HG03460 (cell line): ENCODE results near the gene HMOX1.

Experiments
- ATAC-seq: cut with Tn5 transposase; IDR thresholded peaks from one replicate; pipeline ENCODE4 v1.9.1; 2021; ENCODE audit not compliant: unreplicated experiment

Gene HMOX1

DNA sequence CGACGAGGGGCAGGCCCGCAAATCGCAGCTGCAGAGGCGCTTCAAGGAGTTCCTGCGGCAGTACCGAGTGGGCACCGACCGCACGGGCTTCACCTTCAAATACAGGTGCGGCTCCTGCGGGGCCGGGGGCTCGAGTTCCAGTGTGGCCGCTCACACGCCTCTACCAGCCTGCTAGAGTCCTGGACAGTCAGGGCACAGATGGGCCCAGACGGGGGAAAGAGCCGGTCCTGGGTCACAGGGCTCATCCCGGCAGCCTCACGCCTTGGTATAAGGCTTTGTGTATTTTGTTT is 19.6 kb downstream of the HMOX1 start:
- ATAC-seq, result no peak

DNA sequence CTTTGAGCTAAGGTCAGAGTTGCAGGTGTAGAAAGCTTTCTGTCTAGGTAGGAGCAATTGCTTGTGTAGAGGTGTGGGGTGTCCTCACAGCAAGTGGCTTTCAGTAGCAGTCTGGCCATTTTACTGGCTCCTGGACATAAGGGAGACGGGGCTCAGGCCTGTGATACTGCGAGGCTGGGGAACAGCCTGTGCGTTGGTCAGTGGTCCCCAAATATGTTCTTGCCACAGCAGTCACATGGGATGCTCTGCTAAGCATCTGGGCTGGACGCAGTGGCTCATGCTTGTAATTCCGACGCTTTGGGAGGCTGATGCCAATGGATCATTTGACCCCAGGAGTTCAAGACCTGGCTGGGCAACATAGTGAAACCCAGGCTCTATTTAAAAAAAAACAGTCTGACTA is 21.0 kb downstream of the HMOX1 start:
- no peak for ATAC-seq

GRCh38 chr22:35403356-35403755 is 22.5 kb downstream of the HMOX1 start:
- no peak for ATAC-seq

GRCh38 chr22:35404176-35404575 is 23.3 kb downstream of the HMOX1 start:
- no peak for ATAC-seq

GRCh38 chr22:35406443-35406842 is 25.5 kb downstream of the HMOX1 start:
- ATAC-seq, result no peak

- ATAC-seq, result no peak
Observed at GRCh38 chr22:35407362-35407761, 26.5 kb downstream of the HMOX1 start.

DNA sequence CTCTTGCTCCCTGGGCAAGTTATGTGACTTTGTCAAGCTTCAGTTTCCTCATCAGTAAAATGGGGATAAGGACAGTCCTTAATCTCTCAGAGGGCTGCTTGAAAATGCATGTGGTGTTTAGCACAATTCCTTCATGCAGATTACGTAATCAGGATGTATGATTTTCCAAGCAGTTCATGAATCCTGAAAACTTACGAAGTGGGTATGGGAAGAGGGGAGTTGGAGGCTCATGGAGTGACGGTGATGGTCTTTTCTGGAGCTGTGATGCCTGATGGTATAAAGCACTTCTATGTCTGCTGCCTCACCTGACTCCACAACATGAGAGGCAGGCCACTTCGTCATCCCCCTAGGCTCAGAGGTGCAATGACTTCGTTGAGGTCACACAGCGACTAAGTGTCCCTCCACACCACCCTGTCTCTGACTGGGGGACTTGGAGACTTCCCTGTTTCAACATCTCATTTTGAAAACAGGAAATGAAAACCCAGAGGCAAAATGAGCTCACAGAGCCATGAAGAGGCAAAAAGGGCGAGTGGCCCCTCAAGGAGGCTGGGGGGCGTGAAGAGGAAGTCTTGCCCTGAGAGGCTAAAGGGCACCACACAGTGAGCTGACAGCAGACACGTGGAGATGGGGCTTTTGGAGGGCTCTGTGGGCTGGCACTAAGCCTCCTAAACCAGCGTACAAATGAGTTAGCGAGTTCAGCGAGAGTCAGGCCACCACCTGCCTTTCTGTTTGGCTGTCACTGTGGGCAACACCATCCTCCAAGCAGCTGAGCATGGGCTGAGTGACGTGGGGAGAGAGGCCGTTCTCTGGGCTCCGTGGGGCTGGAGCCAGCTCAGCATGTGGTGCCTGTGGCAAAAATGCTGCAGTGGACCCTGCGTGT is 29.1 kb downstream of the HMOX1 start:
- peak; percentile 82 for ATAC-seq

DNA sequence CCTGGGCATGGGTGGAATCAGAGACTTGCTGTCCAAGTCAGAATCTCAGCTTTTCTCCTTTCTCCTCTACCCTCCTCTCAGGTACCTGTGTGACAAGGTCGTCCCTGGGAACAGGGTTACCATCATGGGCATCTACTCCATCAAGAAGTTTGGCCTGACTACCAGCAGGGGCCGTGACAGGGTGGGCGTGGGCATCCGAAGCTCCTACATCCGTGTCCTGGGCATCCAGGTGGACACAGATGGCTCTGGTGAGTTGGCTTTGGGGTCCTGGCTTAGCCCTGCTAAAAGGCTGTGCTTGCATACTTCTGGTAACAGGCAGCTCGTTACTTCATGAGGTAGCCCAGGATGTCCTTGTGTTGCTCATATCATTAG is 29.8 kb downstream of the HMOX1 start:
- no peak for ATAC-seq

GRCh38 chr22:35411102-35411501 is 30.2 kb downstream of the HMOX1 start:
- no peak for ATAC-seq

- ATAC-seq, result no peak
Observed at GRCh38 chr22:35413624-35414023, 32.7 kb downstream of the HMOX1 start.

- ATAC-seq, result no peak
Observed at GRCh38 chr22:35417606-35418005, 36.7 kb downstream of the HMOX1 start.

GRCh38 chr22:35418088-35418487 is 37.2 kb downstream of the HMOX1 start:
- no peak for ATAC-seq

GRCh38 chr22:35418731-35419130 is 37.8 kb downstream of the HMOX1 start:
- no peak for ATAC-seq

DNA sequence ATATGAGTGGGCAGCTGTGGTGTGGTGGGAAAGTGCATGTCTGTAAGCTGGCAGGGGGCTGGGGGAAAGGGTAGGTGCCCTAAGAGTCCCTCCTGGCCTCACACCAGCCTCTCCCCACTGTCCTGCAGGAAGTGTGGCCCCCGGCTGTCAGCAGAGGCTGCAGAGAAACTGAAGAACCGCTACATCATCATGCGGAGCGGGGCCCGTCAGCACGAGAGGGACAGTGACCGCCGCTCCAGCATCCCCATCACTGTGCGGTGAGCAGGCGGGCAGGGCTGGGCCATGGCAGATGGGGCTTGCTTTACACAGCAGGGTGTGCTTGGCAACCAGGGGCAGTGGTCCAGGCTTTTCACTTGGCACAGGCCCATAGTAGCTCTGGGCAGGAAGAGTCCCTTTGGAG is 38.9 kb downstream of the HMOX1 start:
- ATAC-seq, result no peak

- ATAC-seq, result no peak
Observed at GRCh38 chr22:35421121-35421520, 40.2 kb downstream of the HMOX1 start.

DNA sequence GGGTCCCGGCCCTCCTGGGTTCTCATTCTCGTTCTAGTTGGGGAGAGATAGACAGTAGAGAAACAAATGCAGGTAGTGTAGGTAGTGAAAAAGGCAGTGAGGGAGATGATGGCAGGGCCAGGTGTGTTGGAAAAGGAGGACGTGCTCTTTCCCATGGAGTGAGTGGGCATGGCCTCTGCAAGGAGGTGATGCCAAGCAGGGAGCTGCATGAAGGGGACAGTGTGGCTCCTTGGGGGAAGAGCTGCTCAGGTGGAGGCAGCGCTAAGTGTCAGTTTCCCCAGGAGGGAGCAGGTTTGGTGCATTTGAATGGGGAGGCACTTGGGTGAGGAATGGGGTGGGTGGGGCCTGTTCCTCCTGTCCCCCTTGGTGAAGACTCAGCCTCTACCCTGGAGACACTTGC is 41.2 kb downstream of the HMOX1 start:
- ATAC-seq, result no peak

DNA sequence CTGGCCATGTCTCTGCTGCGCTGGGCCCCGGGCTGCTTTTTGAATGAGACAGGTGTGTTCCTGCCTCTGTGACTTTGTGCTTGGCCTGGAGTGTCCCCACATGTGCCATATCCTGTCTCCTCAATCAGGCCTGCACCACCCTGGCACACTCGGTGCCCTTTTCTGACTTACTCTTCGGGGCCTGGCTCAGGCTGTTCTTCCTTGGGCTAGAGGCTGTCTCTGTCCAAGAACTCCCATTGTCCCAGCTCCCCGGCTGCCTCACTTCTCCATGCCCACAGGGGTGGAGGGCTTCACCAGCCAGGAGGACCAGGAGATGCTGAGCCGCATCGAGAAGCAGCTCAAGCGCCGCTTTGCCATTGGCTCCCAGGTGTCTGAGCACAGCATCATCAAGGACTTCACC is 42.0 kb downstream of the HMOX1 start:
- no peak for ATAC-seq

DNA sequence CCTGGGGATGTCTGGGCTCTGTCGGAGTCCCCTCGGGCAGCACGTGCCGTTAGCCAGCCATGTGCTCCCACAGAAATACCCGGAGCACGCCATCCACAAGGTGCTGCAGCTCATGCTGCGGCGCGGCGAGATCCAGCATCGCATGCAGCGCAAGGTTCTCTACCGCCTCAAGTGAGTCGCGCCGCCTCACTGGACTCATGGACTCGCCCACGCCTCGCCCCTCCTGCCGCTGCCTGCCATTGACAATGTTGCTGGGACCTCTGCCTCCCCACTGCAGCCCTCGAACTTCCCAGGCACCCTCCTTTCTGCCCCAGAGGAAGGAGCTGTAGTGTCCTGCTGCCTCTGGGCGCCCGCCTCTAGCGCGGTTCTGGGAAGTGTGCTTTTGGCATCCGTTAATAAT is 43.2 kb downstream of the HMOX1 start:
- no peak for ATAC-seq

GRCh38 chr22:35424761-35425160 is 43.9 kb downstream of the HMOX1 start:
- ATAC-seq, result no peak

DNA sequence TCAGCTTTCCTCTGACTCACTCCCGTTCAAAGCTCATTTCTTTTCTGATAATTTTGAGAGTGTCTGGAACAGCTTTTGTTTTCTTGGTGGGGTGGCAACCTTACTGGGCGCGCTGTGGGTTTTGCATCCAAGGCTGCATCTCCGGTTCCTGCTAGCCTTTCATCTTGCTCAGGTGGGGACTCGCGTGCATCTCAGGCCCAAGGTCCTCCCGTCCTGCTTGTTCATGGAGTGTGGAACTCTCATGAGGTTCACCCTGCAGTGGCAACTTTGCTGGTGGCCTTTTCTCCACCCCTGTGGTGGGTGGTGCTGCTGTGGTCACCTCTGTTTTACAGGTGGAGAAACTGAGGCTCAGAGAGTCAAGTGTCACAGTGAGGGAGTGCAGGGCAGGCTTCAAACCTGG is 44.6 kb downstream of the HMOX1 start:
- no peak for ATAC-seq

DNA sequence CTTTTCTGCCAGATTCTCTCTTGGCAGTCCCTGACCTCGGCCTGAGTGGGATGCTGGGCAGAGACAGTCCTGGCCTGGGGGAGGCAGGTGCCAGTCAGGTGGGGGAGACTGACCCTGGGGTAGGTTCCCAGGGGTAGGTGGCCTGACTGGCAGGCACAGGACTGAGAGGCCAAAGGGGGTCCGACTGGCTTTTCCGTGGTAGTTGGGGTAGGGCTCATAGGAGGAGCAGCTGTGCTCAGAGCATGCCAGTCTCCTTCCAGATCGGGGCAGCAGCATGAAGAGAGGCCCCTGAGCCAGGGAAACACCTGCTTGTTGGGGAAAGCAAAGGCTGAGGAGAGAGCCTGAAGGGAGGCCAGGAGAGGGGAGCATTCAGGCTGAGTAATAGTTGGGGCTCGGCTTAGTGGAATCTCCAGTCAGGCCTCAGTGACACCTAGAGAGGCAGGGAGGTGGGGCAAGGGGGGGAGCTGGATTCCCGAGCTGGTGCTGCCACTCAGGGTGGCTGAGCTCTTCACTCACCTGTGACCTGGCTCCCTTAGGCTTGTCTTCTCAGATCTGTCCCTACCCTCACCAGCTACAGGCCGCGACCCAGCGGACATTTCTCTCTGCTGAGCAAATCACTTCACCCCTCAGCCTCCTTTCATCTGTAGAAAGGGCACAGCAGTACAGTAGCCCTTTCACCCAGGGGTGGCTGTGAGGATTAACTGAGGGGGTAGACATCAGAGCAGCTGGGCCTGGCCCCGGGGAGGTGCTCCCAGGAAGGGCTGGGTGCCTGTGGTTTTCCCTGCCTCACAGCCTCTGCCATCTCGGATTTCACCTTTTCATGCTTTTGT is 45.3 kb downstream of the HMOX1 start:
- ATAC-seq, result no peak

- no peak for ATAC-seq
Observed at GRCh38 chr22:35426801-35427140, 45.9 kb downstream of the HMOX1 start.

DNA sequence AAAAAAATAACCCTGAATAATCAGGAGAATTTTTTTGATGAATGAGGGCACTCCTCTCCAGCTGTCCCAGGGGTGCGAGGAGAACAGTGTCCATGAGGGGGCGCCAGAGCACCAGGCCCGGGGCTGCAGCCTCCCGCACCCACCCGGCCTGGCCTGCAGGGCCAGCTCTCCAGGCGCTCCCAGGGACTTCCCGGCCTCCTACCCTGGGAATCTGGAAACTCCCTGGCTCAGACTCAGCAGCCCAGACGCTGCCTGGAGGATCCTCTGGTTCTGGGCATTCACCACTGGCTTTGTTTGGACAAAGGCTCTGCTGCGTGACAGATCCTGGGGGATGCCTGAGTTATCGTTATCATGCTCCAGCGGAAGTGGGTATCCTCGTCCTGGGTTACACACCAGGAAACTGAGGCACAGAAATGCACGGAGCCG is 50.0 kb downstream of the HMOX1 start:
- ATAC-seq, result no peak
